ENCODE data around the gene BFSP2.

Gene BFSP2

DNA sequence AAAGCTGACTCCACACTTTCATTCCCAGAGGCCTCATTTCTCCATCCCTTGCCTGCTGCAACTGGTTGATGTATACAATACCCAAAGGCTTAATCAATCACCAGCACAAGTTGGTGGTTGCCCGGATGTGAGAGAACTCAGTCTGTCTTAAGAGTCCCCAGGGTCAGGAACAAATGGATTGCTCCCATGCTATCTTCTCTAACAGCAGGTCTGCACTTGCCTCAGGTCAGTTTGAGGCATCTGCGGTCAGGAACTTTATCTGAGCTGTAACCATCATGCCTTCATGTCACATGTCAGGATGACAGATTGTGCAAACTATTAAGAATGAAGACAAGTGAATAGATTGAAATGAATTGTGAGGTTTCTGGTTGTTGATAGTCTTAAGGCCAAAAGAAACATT, 56.1 kb downstream of the BFSP2 start:
- H3K4me1 ChIP-seq (ENCODE audit: low read depth, poor library complexity, severe bottlenecking): peaks cover 87% of the 10 kb centered on the region
- no peaks in the 10 kb centered on the region for H3K36me3 ChIP-seq (ENCODE audit: insufficient read depth)
- TF ChIP-seq, protein P1, sequence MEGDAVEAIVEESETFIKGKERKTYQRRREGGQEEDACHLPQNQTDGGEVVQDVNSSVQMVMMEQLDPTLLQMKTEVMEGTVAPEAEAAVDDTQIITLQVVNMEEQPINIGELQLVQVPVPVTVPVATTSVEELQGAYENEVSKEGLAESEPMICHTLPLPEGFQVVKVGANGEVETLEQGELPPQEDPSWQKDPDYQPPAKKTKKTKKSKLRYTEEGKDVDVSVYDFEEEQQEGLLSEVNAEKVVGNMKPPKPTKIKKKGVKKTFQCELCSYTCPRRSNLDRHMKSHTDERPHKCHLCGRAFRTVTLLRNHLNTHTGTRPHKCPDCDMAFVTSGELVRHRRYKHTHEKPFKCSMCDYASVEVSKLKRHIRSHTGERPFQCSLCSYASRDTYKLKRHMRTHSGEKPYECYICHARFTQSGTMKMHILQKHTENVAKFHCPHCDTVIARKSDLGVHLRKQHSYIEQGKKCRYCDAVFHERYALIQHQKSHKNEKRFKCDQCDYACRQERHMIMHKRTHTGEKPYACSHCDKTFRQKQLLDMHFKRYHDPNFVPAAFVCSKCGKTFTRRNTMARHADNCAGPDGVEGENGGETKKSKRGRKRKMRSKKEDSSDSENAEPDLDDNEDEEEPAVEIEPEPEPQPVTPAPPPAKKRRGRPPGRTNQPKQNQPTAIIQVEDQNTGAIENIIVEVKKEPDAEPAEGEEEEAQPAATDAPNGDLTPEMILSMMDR (conservative IDR thresholded peaks at IDR 0.05; ENCODE audit: low read depth, low read length): no peak

DNA sequence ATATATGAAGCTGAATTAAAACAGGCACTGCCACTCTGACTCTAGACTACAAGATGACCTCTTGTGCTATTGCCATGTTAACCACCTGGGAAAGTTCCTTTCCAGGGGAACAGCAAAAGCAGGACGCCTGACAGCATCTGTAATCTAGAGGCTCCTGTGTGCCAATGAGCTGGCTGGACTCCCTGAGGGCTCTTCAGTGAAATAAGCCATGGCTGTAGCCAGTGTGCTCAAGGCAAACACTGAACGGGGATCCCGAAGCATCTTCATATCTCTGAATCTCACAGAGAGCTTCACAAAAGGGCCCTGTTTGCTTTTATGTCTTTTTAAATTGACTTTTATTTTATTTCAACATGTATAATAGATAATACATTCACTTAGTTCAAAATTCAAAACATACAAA, 57.2 kb downstream of the BFSP2 start:
- H3K36me3 ChIP-seq (ENCODE audit: insufficient read depth): no peaks in the 10 kb centered on the region
- TF ChIP-seq, protein P1 (conservative IDR thresholded peaks at IDR 0.05; ENCODE audit: low read depth, low read length): no peak
- no peaks in the 10 kb centered on the region for H4K20me1 ChIP-seq (ENCODE audit: insufficient read depth)
- peaks cover 87% of the 10 kb centered on the region for H3K4me1 ChIP-seq (ENCODE audit: low read depth, poor library complexity, severe bottlenecking)
- H3K27ac ChIP-seq: no peak overlapping the region; the same call in 1 of the 2 replicates
- no peaks in the 10 kb centered on the region; the same call in 1 of the 2 replicates for H3K79me2 ChIP-seq (ENCODE audit: insufficient read depth, low read depth)
- no peak overlapping the region for H3K9ac ChIP-seq
- no peaks in the 10 kb centered on the region for H3K27me3 ChIP-seq (ENCODE audit: insufficient read depth, low read depth)
- H3K4me2 ChIP-seq: no peak overlapping the region
- no peak overlapping the region for H3K4me3 ChIP-seq (IDR thresholded peaks at IDR 0.05; ENCODE audit: insufficient read depth, low read depth, low read length)
- no peak overlapping the region for H2AFZ ChIP-seq (ENCODE audit: low read depth)

More for the DNA sequence above, 56.1 kb downstream of the BFSP2 start:
- no peak overlapping the region for H3K4me2 ChIP-seq
- H3K79me2 ChIP-seq (ENCODE audit: insufficient read depth, low read depth): peaks cover 8% of the 10 kb centered on the region; the same call in 1 of the 2 replicates
- no peak overlapping the region for H2AFZ ChIP-seq (ENCODE audit: low read depth)
- no peaks in the 10 kb centered on the region for H4K20me1 ChIP-seq (ENCODE audit: insufficient read depth)
- no peak overlapping the region for H3K9ac ChIP-seq
- no peak overlapping the region for H3K4me3 ChIP-seq (IDR thresholded peaks at IDR 0.05; ENCODE audit: insufficient read depth, low read depth, low read length)
- H3K27me3 ChIP-seq (ENCODE audit: insufficient read depth, low read depth): no peaks in the 10 kb centered on the region
- no peak overlapping the region for H3K27ac ChIP-seq

DNA sequence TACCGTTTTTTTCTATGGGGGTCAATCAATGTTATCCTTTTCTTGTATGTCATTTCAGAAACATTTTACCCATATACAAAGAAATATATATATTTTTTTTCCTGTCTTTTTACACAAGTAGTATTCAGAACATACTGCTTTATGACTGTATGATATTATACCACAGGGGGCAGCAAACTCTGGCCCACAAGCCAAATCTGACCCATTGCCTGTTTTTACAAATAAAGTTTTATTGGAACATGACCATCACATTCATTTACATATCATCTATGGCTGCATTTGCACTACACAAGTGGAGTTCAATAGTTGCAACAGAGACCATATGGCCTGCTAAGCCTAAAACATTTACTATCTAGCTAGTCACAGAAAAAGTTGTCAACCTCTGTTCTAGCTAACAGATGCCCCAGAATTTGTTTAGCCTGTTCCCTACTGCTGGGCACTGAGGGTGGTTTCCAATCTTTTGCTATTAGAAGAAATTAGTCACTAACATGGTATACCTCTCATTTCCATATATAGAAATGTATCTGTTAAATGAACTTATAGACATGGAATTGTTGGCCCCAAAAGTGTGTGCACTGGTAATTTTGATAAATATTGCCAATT, 57.7 kb downstream of the BFSP2 start:
- Histone ChIP-seq H3K27me3 (ENCODE audit: insufficient read depth, low read depth) (no peaks in the 10 kb centered on the region), H2AFZ (ENCODE audit: low read depth) (no peak overlapping the region), H3K9ac (no peak overlapping the region), H3K27ac (no peak overlapping the region), H4K20me1 (ENCODE audit: insufficient read depth) (no peaks in the 10 kb centered on the region), H3K79me2 (ENCODE audit: insufficient read depth, low read depth) (no peaks in the 10 kb centered on the region), H3K36me3 (ENCODE audit: insufficient read depth) (no peaks in the 10 kb centered on the region), H3K4me2 (no peak overlapping the region), H3K4me1 (ENCODE audit: low read depth, poor library complexity, severe bottlenecking) (peaks cover 87% of the 10 kb centered on the region), H3K4me3 (IDR thresholded peaks at IDR 0.05; ENCODE audit: insufficient read depth, low read depth, low read length) (no peak overlapping the region)
- TF ChIP-seq, protein P1 (conservative IDR thresholded peaks at IDR 0.05; ENCODE audit: low read depth, low read length): peak; percentile 53

DNA sequence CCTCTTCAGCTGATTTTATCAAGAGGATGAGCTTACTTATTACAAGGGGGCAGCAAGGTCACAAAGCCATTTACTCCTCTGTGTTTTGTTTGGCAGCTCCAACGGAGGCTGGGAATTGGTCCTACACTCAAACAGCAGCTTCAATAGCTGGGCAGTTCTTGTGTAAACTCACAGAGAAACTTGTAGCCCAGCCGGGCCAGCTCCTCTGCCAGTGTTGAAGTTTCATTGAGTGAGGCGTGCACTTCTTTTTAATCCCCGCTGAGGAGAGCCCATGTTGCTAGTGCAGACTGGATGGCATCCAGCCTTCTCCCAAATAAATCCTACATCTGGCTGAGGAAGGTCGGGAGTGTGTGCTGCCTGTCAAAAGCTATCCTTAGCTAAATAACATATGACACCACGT, 59.5 kb downstream of the BFSP2 start:
- H3K4me1 ChIP-seq (ENCODE audit: low read depth, poor library complexity, severe bottlenecking): peaks cover 88% of the 10 kb centered on the region
- no peak overlapping the region for H3K27ac ChIP-seq
- no peaks in the 10 kb centered on the region for H3K27me3 ChIP-seq (ENCODE audit: insufficient read depth, low read depth)
- H3K4me3 ChIP-seq (IDR thresholded peaks at IDR 0.05; ENCODE audit: insufficient read depth, low read depth, low read length): no peak overlapping the region
- no peaks in the 10 kb centered on the region for H3K36me3 ChIP-seq (ENCODE audit: insufficient read depth)
- H3K9ac ChIP-seq: no peak overlapping the region
- no peaks in the 10 kb centered on the region for H3K79me2 ChIP-seq (ENCODE audit: insufficient read depth, low read depth)
- TF ChIP-seq, protein P1 (conservative IDR thresholded peaks at IDR 0.05; ENCODE audit: low read depth, low read length): no peak
- peak overlapping the region; percentile 86; the same call in 1 of the 2 replicates for H3K4me2 ChIP-seq
- H4K20me1 ChIP-seq (ENCODE audit: insufficient read depth): no peaks in the 10 kb centered on the region
- H2AFZ ChIP-seq (ENCODE audit: low read depth): no peak overlapping the region

All from KMS-11 (cell line).